Neural progenitor cell (in vitro differentiated cells): ENCODE measurements around the gene RRBP1.

Source experiments
- CTCF ChIP-seq: fragments of 200-600 bp; sonication (generic); IDR thresholded peaks from 2 replicates; pipeline ENCODE4 v1.5.1; 2017; ENCODE audit warnings: antibody characterized with exemption, mild to moderate bottlenecking
- EZH2 ChIP-seq: fragments of 200-600 bp; sonication (generic); IDR thresholded peaks from 2 replicates; pipeline ENCODE4 v1.6.1; 2017; ENCODE audit warnings: antibody characterized with exemption, mild to moderate bottlenecking, moderate library complexity
- EZH2phosphoT487 ChIP-seq: fragments of 200-600 bp; sonication (generic); IDR thresholded peaks from 2 replicates; pipeline ENCODE4 v1.6.1; 2017; ENCODE audit warnings: antibody characterized with exemption

GRCh38 chr20:17684077-17684888 is 2.2 kb upstream of the RRBP1 start:
- TF ChIP-seq CTCF (no peak), EZH2 (no peak), EZH2phosphoT487 (no peak)
